Right atrium auricular region (tissue), 2 donors: ENCODE results near the gene SEC31B. TPM values are rescaled to one million over a fixed set of nuclear protein-coding genes. Genes with fewer than 3 reads are reported as not detected.
A peak's percentile ranks its signal among the peaks of the same experiment; 100 is the strongest.

Experiments
- DNase-seq: peaks from one replicate; pipeline ENCODE4 v3.0.0-alpha.2; 2019; ENCODE audit warnings: low spot score
- H3K27ac ChIP-seq, 2 donors: fragments of 200-600 bp; sonication (generic); 1 replicate in 1 of 2; 2 replicates in 1 of 2; pipeline ENCODE4 v1.5.1; 2016 to 2019
- H3K27me3 ChIP-seq, 2 donors: fragments of 200-600 bp; sonication (generic); one replicate each; pipeline versions ENCODE4 v1.5.1 to v1.6.0; 2017 to 2019
- H3K36me3 ChIP-seq: fragments of 200-600 bp; sonication (generic); one replicate; pipeline ENCODE4 v1.5.1; 2016
- H3K4me1 ChIP-seq, 2 donors: fragments of 200-600 bp; sonication (generic); one replicate each; pipeline versions ENCODE4 v1.5.1 to v1.6.0; 2017 to 2019
- H3K4me3 ChIP-seq, 2 donors: fragments of 200-600 bp; sonication (generic); 1 replicate in 1 of 2; 2 replicates in 1 of 2; pipeline ENCODE4 v1.5.1; 2017 to 2019; ENCODE audit warnings: mild to moderate bottlenecking in 1 of 2, moderate library complexity in 1 of 2
- H3K9me3 ChIP-seq, 2 donors: fragments of 200-600 bp; sonication (generic); one replicate each; pipeline ENCODE4 v1.5.1; 2019
- total RNA-seq, 2 donors: library from RNA; depleted of rRNA; stranded (reverse); fragments of >200 nt; gene quantifications; one replicate each; pipeline ENCODE4 v1.1.0, GENCODE V29; 2016
- TF ChIP-seq, protein P1 (sequence below), 2 donors: fragments of 200-600 bp; sonication (generic); IDR thresholded peaks; one replicate each; pipeline ENCODE4 v1.5.1; 2019; ENCODE audit warnings: antibody characterized with exemption in 2 of 2

The SEC31B gene
- total RNA-seq, 2 donors from 2014 or later, result 2.0 to 4.5 TPM

DNA sequence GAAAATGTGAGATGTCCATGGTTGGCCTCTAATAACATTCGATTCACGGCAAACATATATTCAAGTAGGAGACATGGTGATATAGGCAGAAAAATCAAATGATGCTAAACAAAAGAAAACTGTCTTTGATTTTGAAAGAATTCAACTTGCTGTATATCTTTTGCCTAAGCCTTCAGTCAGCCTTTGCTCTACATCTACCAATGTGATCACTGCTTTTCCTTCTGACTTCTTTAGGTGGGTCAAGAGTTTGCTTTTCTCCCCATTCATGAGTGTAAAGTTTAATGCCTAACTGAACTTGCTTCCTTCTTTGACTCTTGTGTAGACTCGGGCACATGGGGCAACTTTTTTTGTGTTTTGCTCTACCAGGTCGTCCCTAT lies 15.7 kb upstream of the SEC31B start:
- Histone ChIP-seq H3K27ac (peak overlapping the region; percentile 70 to 73), H3K27me3 (no peaks in the 10 kb centered on the region), H3K4me1 (peaks cover 0 to 28% of the 10 kb centered on the region in 2 donors), H3K36me3 (peaks cover 13% of the 10 kb centered on the region), H3K9me3 (no peaks in the 10 kb centered on the region), H3K4me3 (peak overlapping the region; percentile 65 to 72)
- DNase-seq, result no peak
- TF ChIP-seq, protein P1, sequence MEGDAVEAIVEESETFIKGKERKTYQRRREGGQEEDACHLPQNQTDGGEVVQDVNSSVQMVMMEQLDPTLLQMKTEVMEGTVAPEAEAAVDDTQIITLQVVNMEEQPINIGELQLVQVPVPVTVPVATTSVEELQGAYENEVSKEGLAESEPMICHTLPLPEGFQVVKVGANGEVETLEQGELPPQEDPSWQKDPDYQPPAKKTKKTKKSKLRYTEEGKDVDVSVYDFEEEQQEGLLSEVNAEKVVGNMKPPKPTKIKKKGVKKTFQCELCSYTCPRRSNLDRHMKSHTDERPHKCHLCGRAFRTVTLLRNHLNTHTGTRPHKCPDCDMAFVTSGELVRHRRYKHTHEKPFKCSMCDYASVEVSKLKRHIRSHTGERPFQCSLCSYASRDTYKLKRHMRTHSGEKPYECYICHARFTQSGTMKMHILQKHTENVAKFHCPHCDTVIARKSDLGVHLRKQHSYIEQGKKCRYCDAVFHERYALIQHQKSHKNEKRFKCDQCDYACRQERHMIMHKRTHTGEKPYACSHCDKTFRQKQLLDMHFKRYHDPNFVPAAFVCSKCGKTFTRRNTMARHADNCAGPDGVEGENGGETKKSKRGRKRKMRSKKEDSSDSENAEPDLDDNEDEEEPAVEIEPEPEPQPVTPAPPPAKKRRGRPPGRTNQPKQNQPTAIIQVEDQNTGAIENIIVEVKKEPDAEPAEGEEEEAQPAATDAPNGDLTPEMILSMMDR (IDR thresholded peaks at IDR 0.05), result no peak

DNA sequence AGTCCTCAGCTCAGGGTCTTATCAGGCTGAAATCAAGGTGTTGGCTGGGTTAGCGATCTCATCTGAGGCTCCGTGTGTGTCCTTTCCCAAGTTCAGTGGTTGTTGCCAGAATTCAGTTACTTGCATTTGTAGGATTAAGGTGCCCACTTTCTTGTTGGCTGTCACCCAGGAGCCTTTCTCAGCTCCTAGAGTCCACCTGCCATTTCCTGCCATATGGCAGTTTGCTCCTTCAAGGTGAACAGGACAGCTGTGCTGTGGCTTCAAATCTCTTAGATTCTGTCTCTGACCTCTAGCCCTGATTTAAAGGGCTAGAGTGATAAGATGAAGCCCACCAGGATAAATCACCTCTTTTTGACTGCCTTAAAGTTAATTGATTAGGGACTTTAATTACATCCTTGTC lies 15.1 kb upstream of the SEC31B start:
- TF ChIP-seq, protein P1 (IDR thresholded peaks at IDR 0.05), result no peak
- Histone ChIP-seq H3K4me3 (no peak overlapping the region), H3K4me1 (peaks cover 0 to 32% of the 10 kb centered on the region in 2 donors), H3K27ac (no peak overlapping the region), H3K36me3 (peaks cover 9% of the 10 kb centered on the region), H3K9me3 (no peaks in the 10 kb centered on the region), H3K27me3 (no peaks in the 10 kb centered on the region)
- DNase-seq, result no peak

DNA sequence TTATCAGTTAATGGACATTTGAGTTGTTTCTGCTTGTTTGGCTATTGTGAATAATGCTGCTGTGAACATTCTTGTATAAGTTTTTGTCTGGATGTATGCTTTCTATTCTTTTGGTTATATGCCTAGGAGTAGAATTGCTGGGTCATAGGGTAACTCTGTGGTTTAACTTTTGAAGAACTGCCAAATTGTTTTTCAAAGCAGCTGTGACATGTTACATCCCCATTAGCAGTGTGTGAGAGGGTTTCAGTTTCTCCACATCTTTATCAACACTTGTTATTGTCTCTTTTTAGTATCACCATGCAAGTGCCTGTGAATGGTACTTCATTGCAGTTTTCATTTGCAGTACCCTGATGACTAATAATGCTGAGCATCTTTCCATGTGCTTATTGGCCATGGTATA lies 12.1 kb upstream of the SEC31B start:
- Histone ChIP-seq H3K27me3 (no peaks in the 10 kb centered on the region), H3K27ac (no peak overlapping the region), H3K36me3 (peaks cover 5% of the 10 kb centered on the region), H3K9me3 (no peaks in the 10 kb centered on the region), H3K4me3 (no peak overlapping the region), H3K4me1 (peaks cover 0 to 38% of the 10 kb centered on the region in 2 donors)
- TF ChIP-seq, protein P1 (IDR thresholded peaks at IDR 0.05), result no peak
- DNase-seq, result no peak

DNA sequence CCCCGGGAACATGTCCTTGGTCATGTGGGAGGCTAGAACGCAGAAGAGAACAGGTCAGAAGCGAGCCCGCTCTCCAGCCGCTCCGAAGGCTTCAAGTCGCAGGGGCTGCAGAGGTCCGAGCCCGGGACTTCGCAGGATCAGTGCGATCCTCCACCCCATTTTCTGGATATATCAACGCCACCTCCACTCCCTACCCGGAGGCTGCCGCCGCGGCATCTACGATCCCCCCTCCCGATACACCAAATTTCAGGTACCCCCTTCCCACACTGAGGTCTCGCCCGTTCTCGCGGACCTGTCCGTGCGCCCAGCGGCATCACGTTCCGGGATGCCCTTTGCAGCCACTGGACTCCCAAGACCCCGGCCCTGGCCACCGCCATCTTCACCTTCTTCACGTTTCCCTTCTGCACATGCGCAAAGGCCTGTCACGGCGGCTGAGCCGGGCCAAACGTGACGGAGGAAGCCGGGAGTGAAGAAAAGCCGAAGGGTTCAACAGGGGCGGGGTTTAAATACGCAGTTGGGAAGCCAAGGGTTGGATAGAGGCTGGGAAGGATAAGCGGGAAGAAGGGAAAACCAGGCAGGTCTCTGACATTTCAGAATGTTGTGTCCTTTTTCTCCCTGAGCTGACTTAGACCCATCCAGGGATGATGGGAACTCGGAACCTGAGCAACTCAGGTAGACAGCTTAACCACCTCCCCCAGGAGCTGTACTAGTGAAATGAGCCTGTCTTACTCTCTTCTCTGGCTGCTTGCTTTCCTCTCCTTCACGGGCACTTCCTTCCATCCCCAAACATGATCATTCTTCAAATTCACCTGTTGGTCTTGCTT lies 10.0 kb upstream of the SEC31B start, which contains the start of gene NDUFB8:
TSS of gene NDUFB8 (minus strand) at position 397 of the 824 bp plus-strand sequence. CDS start at position 377, 20 bp downstream.
- no peaks in the 10 kb centered on the region for H3K27me3 ChIP-seq
- H3K9me3 ChIP-seq, result no peaks in the 10 kb centered on the region
- TF ChIP-seq, protein P1 (IDR thresholded peaks at IDR 0.05), result no peak
- peaks cover 0 to 25% of the 10 kb centered on the region in 2 donors for H3K4me1 ChIP-seq
- peaks cover 25% of the 10 kb centered on the region for H3K36me3 ChIP-seq
- peak; percentile 90 for DNase-seq
- peak within 1 kb of the TSS; percentile 88 to 91 for H3K27ac ChIP-seq
- peak within 1 kb of the TSS; percentile 81 to 91 for H3K4me3 ChIP-seq

DNA sequence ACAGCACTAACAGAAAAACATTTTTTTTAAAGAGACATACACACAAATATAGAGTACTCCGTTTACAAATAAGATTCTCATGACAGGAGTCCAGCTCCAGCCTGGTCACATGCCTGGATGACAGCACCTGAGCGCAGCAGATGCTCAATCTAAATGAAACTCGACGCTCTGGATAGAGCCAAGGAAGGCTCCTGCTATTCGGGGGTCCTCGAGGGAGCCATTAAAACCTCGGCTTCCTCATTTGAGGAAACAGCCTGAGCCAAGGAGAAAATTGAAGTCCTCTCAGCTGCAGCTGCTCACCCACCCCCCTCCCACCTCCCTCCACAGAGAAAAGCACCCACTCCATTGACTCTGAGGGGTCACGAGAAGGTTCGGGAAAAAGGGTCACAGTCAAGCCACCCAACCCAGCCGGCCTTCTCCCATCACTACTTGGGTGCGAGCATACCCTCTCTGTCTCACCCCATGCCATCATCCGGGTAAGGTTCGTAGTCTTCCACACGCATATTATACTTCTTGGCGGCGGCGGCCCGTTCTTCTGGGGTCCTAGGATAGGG lies 9.3 kb upstream of the SEC31B start:
- TF ChIP-seq, protein P1 (IDR thresholded peaks at IDR 0.05), result no peak
- peak overlapping the region; percentile 88 to 91 for H3K27ac ChIP-seq

More for the DNA sequence above, 9.3 kb upstream of the SEC31B start:
- Histone ChIP-seq H3K27me3 (no peaks in the 10 kb centered on the region), H3K36me3 (peaks cover 32% of the 10 kb centered on the region), H3K4me1 (peaks cover 0 to 25% of the 10 kb centered on the region in 2 donors), H3K9me3 (no peaks in the 10 kb centered on the region), H3K4me3 (peak overlapping the region; percentile 81 to 91)
- no peak for DNase-seq
